ENCODE measurements around the gene NATD1. TPM values are rescaled to one million over a fixed set of nuclear protein-coding genes. Genes with fewer than 3 reads are reported as not detected.

Gene NATD1
- total RNA-seq, 1 experiment from 2014 or later, result 7.3 TPM

GRCh38 chr17:21279198-21279535, 26.0 kb upstream of the NATD1 start:
- no peak for TF ChIP-seq CTCF (conservative IDR thresholded peaks at IDR 0.05)
- Histone ChIP-seq H3K27me3 (ENCODE audit: insufficient read depth, low read length) (peaks cover 10% of the 10 kb centered on the region; the same call in 1 of the 2 replicates), H3K27ac (ENCODE audit: insufficient read length, low read depth, low read length) (no peak overlapping the region), H2BK20ac (ENCODE audit: low read depth, low read length, poor library complexity, severe bottlenecking) (no peak overlapping the region), H2BK12ac (ENCODE audit: insufficient read length, low read depth, low read length) (no peak overlapping the region), H3K23me2 (ENCODE audit: insufficient read length, low read depth, low read length, poor library complexity, severe bottlenecking) (peaks cover 20% of the 10 kb centered on the region), H4K20me1 (ENCODE audit: control insufficient read depth, insufficient read depth, insufficient read length) (no peaks in the 10 kb centered on the region), H2BK5ac (ENCODE audit: insufficient read length, low read length) (no peak overlapping the region), H2AFZ (ENCODE audit: low read length) (no peak overlapping the region), H2BK15ac (ENCODE audit: low read depth, low read length) (no peak overlapping the region), H3K23ac (ENCODE audit: insufficient read length, low read depth, low read length) (no peak overlapping the region), H3K4ac (ENCODE audit: low read depth, low read length) (no peak overlapping the region), H3K56ac (ENCODE audit: insufficient read length, low read depth, low read length) (no peak overlapping the region), H3K14ac (ENCODE audit: insufficient read depth, low read length) (no peak overlapping the region), H2BK120ac (ENCODE audit: low read depth, low read length, poor library complexity, severe bottlenecking) (no peak overlapping the region), H4K5ac (ENCODE audit: insufficient read length, low read depth, low read length) (no peak overlapping the region), H3K4me1 (ENCODE audit: insufficient read depth, low read length) (peaks cover 3% of the 10 kb centered on the region; the same call in 1 of the 2 replicates), H3K9ac (ENCODE audit: extremely low read depth, insufficient read length, low read length) (no peak overlapping the region), H3K79me2 (ENCODE audit: insufficient read depth, low read length) (no peaks in the 10 kb centered on the region), H3K4me2 (ENCODE audit: insufficient read depth, insufficient read length, low read length) (no peak overlapping the region), H4K91ac (ENCODE audit: insufficient read length, low read depth, low read length) (no peak overlapping the region), H3K9me3 (ENCODE audit: control insufficient read depth, low read depth, low read length) (no peaks in the 10 kb centered on the region), H3T11ph (ENCODE audit: low read length) (no peak overlapping the region), H2AK5ac (ENCODE audit: insufficient read length, low read length) (no peak overlapping the region), H4K8ac (replicated peaks; ENCODE audit: insufficient read length, low read depth, low read length) (no peak overlapping the region), H3K79me1 (ENCODE audit: insufficient read depth, low read depth, low read length, poor library complexity, severe bottlenecking) (no peaks in the 10 kb centered on the region), H3K18ac (ENCODE audit: insufficient read length, low read depth, low read length) (no peak overlapping the region)
- peaks cover 84% of the 10 kb centered on the region for H3K27me3 Mint-ChIP-seq (ENCODE audit: low read depth)
- H3K27ac Mint-ChIP-seq, result no peak overlapping the region
- no peak overlapping the region for H3K4me3 Mint-ChIP-seq
- H3K36me3 Mint-ChIP-seq (ENCODE audit: insufficient read depth in 1 of 3, low read depth in 3 of 3), result no peaks in the 10 kb centered on the region; a peak in 1 of 7 replicates
- H3K9me3 Mint-ChIP-seq, result no peaks in the 10 kb centered on the region; a peak in 1 of 5 replicates
- DNase-seq, result no peak
- no CpG with 5 or more reads among the region's 6 CpGs for WGBS (ENCODE audit: extremely low coverage, insufficient read length, low lambda C conversion rate)
- peaks cover 11% of the 10 kb centered on the region in 2 experiments for H3K4me1 Mint-ChIP-seq
